H9 (cell line): ENCODE data around the gene FLRT2. TPM values are rescaled to one million over a fixed set of nuclear protein-coding genes. Genes with fewer than 3 reads are reported as not detected.

Source experiments
- DNase-seq: peaks from one replicate; pipeline ENCODE4 v3.0.0-alpha.2; 2017
- H2AFZ ChIP-seq: one replicate; pipeline ENCODE4 v1.6.1; 2013; ENCODE audit warnings: mild to moderate bottlenecking, low read length, control low read depth, moderate library complexity
- H2AK5ac ChIP-seq: 2 replicates; pipeline ENCODE4 v1.6.1; 2013; ENCODE audit warnings: low read length, control low read depth, mixed read lengths; ENCODE audit not compliant: insufficient read length
- H2BK120ac ChIP-seq: one replicate; pipeline ENCODE4 v1.6.1; 2013; ENCODE audit warnings: low read depth, mild to moderate bottlenecking, low read length, control low read depth, inconsistent platforms; ENCODE audit not compliant: poor library complexity, severe bottlenecking
- H2BK12ac ChIP-seq: 2 replicates; pipeline ENCODE4 v1.6.1; 2013; ENCODE audit warnings: low read length, control low read depth, mixed read lengths, low read depth; ENCODE audit not compliant: insufficient read length
- H2BK15ac ChIP-seq: 2 replicates; pipeline ENCODE4 v1.6.1; 2013; ENCODE audit warnings: low read depth, low read length, control low read depth
- H2BK20ac ChIP-seq: one replicate; pipeline ENCODE4 v1.6.1; 2013; ENCODE audit warnings: low read depth, mild to moderate bottlenecking, low read length, control low read depth, inconsistent platforms; ENCODE audit not compliant: poor library complexity, severe bottlenecking
- H2BK5ac ChIP-seq: 2 replicates; pipeline ENCODE4 v1.6.1; 2013; ENCODE audit warnings: low read length, control low read depth, mixed read lengths; ENCODE audit not compliant: insufficient read length
- H3K14ac ChIP-seq: 2 replicates; pipeline ENCODE4 v1.6.1; 2013; ENCODE audit warnings: low read length, control low read depth; ENCODE audit not compliant: insufficient read depth
- H3K18ac ChIP-seq: 2 replicates; pipeline ENCODE4 v1.6.1; 2013; ENCODE audit warnings: low read depth, mild to moderate bottlenecking, mixed read lengths, low read length, control low read depth; ENCODE audit not compliant: insufficient read length
- H3K23ac ChIP-seq: 2 replicates; pipeline ENCODE4 v1.6.1; 2013; ENCODE audit warnings: low read length, control low read depth, mixed read lengths, low read depth; ENCODE audit not compliant: insufficient read length
- H3K23me2 ChIP-seq: 2 replicates; pipeline ENCODE4 v1.6.1; 2013; ENCODE audit warnings: low read depth, mild to moderate bottlenecking, mixed read lengths, low read length, control low read depth; ENCODE audit not compliant: insufficient read length, poor library complexity, severe bottlenecking
- H3K27ac ChIP-seq: 2 replicates; pipeline ENCODE4 v1.5.1; 2013; ENCODE audit warnings: low read length, control low read depth, mixed read lengths, low read depth; ENCODE audit not compliant: insufficient read length
- H3K27me3 ChIP-seq: 2 replicates; pipeline ENCODE4 v1.6.1; 2013; ENCODE audit warnings: low read length, control low read depth, inconsistent platforms; ENCODE audit not compliant: insufficient read depth
- H3K4ac ChIP-seq: 2 replicates; pipeline ENCODE4 v1.6.1; 2013; ENCODE audit warnings: low read depth, mild to moderate bottlenecking, control low read depth, inconsistent platforms, low read length, moderate library complexity
- H3K4me1 ChIP-seq: 2 replicates; pipeline ENCODE4 v1.6.1; 2013; ENCODE audit warnings: low read length, control low read depth, inconsistent platforms; ENCODE audit not compliant: insufficient read depth
- H3K4me2 ChIP-seq: 2 replicates; pipeline ENCODE4 v1.6.1; 2013; ENCODE audit warnings: low read length, control low read depth, mixed read lengths; ENCODE audit not compliant: insufficient read length, insufficient read depth
- H3K56ac ChIP-seq: 2 replicates; pipeline ENCODE4 v1.6.1; 2013; ENCODE audit warnings: low read depth, mild to moderate bottlenecking, mixed read lengths, low read length, control low read depth; ENCODE audit not compliant: insufficient read length
- H3K79me1 ChIP-seq: 2 replicates; pipeline ENCODE4 v1.6.1; 2013; ENCODE audit warnings: low read depth, mild to moderate bottlenecking, moderate library complexity, low read length, control low read depth, inconsistent platforms; ENCODE audit not compliant: insufficient read depth, poor library complexity, severe bottlenecking
- H3K79me2 ChIP-seq: 2 replicates; pipeline ENCODE4 v1.6.1; 2013; ENCODE audit warnings: low read length, control low read depth, inconsistent platforms; ENCODE audit not compliant: insufficient read depth
- H3K9ac ChIP-seq: 2 replicates; pipeline ENCODE4 v1.6.1; 2013; ENCODE audit warnings: low read length, control low read depth, mixed read lengths; ENCODE audit not compliant: insufficient read length; ENCODE audit errors: extremely low read depth
- H3K9me3 ChIP-seq: one replicate; pipeline ENCODE4 v1.6.1; 2013; ENCODE audit warnings: low read depth, low read length, inconsistent platforms; ENCODE audit not compliant: control insufficient read depth
- H3T11ph ChIP-seq: one replicate; pipeline ENCODE4 v1.6.1; 2013; ENCODE audit warnings: mild to moderate bottlenecking, low read length, control low read depth, inconsistent platforms
- H4K20me1 ChIP-seq: one replicate; pipeline ENCODE4 v1.6.1; 2013; ENCODE audit not compliant: control insufficient read depth, insufficient read length, insufficient read depth
- H4K5ac ChIP-seq: 2 replicates; pipeline ENCODE4 v1.6.1; 2013; ENCODE audit warnings: low read depth, mild to moderate bottlenecking, mixed read lengths, low read length, control low read depth; ENCODE audit not compliant: insufficient read length
- H4K8ac ChIP-seq: replicated peaks from 2 replicates; pipeline ENCODE4 v1.6.1; 2013; ENCODE audit warnings: low read length, control low read depth, mixed read lengths, low read depth; ENCODE audit not compliant: insufficient read length
- H4K91ac ChIP-seq: 2 replicates; pipeline ENCODE4 v1.6.1; 2013; ENCODE audit warnings: low read depth, mild to moderate bottlenecking, moderate library complexity, mixed read lengths, low read length, control low read depth; ENCODE audit not compliant: insufficient read length
- H3K27ac Mint-ChIP-seq, 3 experiments: 2 replicates in 2 of 3; 3 replicates in 1 of 3; pipeline ENCODE4 v1.8.0; 2020 to 2021; ENCODE audit warnings: mixed read lengths in 3 of 3, mild to moderate bottlenecking in 1 of 3, moderate library complexity in 1 of 3
- H3K27me3 Mint-ChIP-seq: 2 replicates; pipeline ENCODE4 v1.8.0; 2021; ENCODE audit warnings: low read depth, mild to moderate bottlenecking, moderate library complexity, mixed read lengths
- H3K36me3 Mint-ChIP-seq, 3 experiments: 2 replicates in 2 of 3; 3 replicates in 1 of 3; pipeline ENCODE4 v1.8.0; 2020 to 2021; ENCODE audit warnings: low read depth in 3 of 3, mixed read lengths in 3 of 3; ENCODE audit not compliant: insufficient read depth in 1 of 3
- H3K4me1 Mint-ChIP-seq, 2 experiments: 2 replicates each; pipeline ENCODE4 v1.8.0; 2020; ENCODE audit warnings: mixed read lengths in 2 of 2
- H3K4me3 Mint-ChIP-seq, 2 experiments: 2 replicates in 1 of 2; 3 replicates in 1 of 2; pipeline ENCODE4 v1.8.0; 2020 to 2021; ENCODE audit warnings: mild to moderate bottlenecking in 2 of 2, mixed read lengths in 2 of 2, moderate library complexity in 1 of 2
- H3K9me3 Mint-ChIP-seq, 2 experiments: 2 replicates in 1 of 2; 3 replicates in 1 of 2; pipeline ENCODE4 v1.8.0; 2020; ENCODE audit warnings: mild to moderate bottlenecking in 2 of 2, mixed read lengths in 2 of 2, moderate library complexity in 1 of 2
- WGBS: extraction: QIAGEN DNeasy Blood & Tissue Kit; methylation state at CpG from one replicate; pipeline ENCODE4 v1.1.7; 2013; ENCODE audit warnings: missing lambda C conversion rate, low lambda C conversion rate, mixed read lengths; ENCODE audit not compliant: insufficient read length; ENCODE audit errors: extremely low coverage; 5-methylcytosine and 5-hydroxymethylcytosine counted together
- total RNA-seq: library from RNA; stranded (reverse); gene quantifications from 2 replicates; pipeline ENCODE4 v1.2.1, GENCODE V29; 2021
- TF ChIP-seq, protein P1 (sequence below): fragments of 200-600 bp; sonication (generic); conservative IDR thresholded peaks from 3 replicates; pipeline ENCODE4 v1.8.0; 2021; ENCODE audit warnings: antibody characterized with exemption, mild to moderate bottlenecking

Gene FLRT2
- total RNA-seq, 1 experiment from 2014 or later, result 3.3 TPM

DNA sequence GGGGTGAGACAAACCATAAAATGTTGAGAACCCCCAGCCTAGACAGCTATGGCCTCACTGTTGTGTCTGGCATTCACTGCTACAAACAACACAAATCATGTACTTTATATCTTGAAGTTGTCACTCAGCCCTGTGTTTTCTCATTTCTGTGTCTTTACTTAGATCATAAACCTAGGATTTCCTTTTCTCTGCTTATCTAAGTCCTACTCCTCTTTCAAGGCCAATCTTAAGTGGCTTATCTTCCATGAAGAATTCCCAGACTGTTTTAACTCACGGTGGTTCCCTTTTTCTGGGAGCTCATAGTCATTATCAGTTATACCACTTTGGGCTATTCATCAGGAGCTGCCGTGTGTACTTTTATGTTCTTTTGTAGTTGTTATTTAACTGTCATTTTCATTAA is 42.1 kb downstream of the FLRT2 start:
- no peak overlapping the region for H3K9ac ChIP-seq
- Mint-ChIP-seq H3K27me3 (no peaks in the 10 kb centered on the region), H3K4me3 (no peak overlapping the region), H3K36me3 (no peaks in the 10 kb centered on the region), H3K9me3 (no peaks in the 10 kb centered on the region), H3K27ac (no peak overlapping the region), H3K4me1 (peaks cover 47 to 48% of the 10 kb centered on the region in 2 experiments)
- H2BK120ac ChIP-seq, result no peak overlapping the region
- no peak overlapping the region for H2BK5ac ChIP-seq
- peaks cover 3% of the 10 kb centered on the region; the same call in 1 of the 2 replicates for H3K4me1 ChIP-seq
- H3K9me3 ChIP-seq, result no peaks in the 10 kb centered on the region
- no peaks in the 10 kb centered on the region for H3K27me3 ChIP-seq
- H4K20me1 ChIP-seq, result no peaks in the 10 kb centered on the region
- H3K23ac ChIP-seq, result no peak overlapping the region
- no peak overlapping the region for H3K4me2 ChIP-seq
- H3K27ac ChIP-seq, result no peak overlapping the region
- no peak overlapping the region for H3K14ac ChIP-seq
- no peaks in the 10 kb centered on the region for H3K23me2 ChIP-seq
- H3K79me2 ChIP-seq, result no peaks in the 10 kb centered on the region
- no peak overlapping the region for H4K5ac ChIP-seq
- H3K18ac ChIP-seq, result no peak overlapping the region
- H2BK12ac ChIP-seq, result no peak overlapping the region
- no peak overlapping the region for H2AFZ ChIP-seq
- no peak overlapping the region for H4K91ac ChIP-seq
- no peak overlapping the region for H2BK20ac ChIP-seq
- no peak overlapping the region for H3T11ph ChIP-seq
- TF ChIP-seq, protein P1, sequence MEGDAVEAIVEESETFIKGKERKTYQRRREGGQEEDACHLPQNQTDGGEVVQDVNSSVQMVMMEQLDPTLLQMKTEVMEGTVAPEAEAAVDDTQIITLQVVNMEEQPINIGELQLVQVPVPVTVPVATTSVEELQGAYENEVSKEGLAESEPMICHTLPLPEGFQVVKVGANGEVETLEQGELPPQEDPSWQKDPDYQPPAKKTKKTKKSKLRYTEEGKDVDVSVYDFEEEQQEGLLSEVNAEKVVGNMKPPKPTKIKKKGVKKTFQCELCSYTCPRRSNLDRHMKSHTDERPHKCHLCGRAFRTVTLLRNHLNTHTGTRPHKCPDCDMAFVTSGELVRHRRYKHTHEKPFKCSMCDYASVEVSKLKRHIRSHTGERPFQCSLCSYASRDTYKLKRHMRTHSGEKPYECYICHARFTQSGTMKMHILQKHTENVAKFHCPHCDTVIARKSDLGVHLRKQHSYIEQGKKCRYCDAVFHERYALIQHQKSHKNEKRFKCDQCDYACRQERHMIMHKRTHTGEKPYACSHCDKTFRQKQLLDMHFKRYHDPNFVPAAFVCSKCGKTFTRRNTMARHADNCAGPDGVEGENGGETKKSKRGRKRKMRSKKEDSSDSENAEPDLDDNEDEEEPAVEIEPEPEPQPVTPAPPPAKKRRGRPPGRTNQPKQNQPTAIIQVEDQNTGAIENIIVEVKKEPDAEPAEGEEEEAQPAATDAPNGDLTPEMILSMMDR, result no peak
- no peak overlapping the region for H2BK15ac ChIP-seq
- no peak overlapping the region for H3K4ac ChIP-seq
- no peak overlapping the region for H4K8ac ChIP-seq
- no peak overlapping the region for H3K56ac ChIP-seq
- no peak overlapping the region for H2AK5ac ChIP-seq
- DNase-seq, result no peak
- WGBS, result no CpG with 5 or more reads among the region's 2 CpGs
- no peaks in the 10 kb centered on the region for H3K79me1 ChIP-seq
